UCSD-AML1 (cell line): ENCODE measurements around the gene PRPF6.

Source experiments
- DNase-seq: peaks from one replicate; lab custom pipeline; 2025; ENCODE audit not compliant: unreplicated experiment; lab: John Stamatoyannopoulos, UW

PRPF6 gene

GRCh38 chr20:64057628-64058498 is 76.9 kb downstream of the PRPF6 start:
- DNase-seq, result peak; percentile 75

- DNase-seq, result no peak
Measured at GRCh38 chr20:64058536-64058935, 77.6 kb downstream of the PRPF6 start.

GRCh38 chr20:64062276-64062595 is 81.3 kb downstream of the PRPF6 start:
- no peak for DNase-seq

GRCh38 chr20:64062596-64063388 is 81.9 kb downstream of the PRPF6 start, which contains the start of gene TCEA2:
Gene TCEA2 (plus strand): TSS chr20:64063198. CDS start chr20:64063313, 115 bp downstream.
- peak; percentile 96 for DNase-seq

- peak; percentile 39 for DNase-seq
Measured at GRCh38 chr20:64063389-64064144, 82.6 kb downstream of the PRPF6 start.

GRCh38 chr20:64064145-64064698 is 83.3 kb downstream of the PRPF6 start:
- DNase-seq, result no peak

- DNase-seq, result no peak
Measured at GRCh38 chr20:64065062-64065973, 84.4 kb downstream of the PRPF6 start.

GRCh38 chr20:64065974-64066343 is 85.0 kb downstream of the PRPF6 start:
- peak; percentile 77 for DNase-seq

GRCh38 chr20:64067005-64067632 is 86.2 kb downstream of the PRPF6 start:
- DNase-seq, result no peak

GRCh38 chr20:64067733-64068307 is 86.9 kb downstream of the PRPF6 start:
- DNase-seq, result no peak

GRCh38 chr20:64068386-64069208 is 87.7 kb downstream of the PRPF6 start:
- DNase-seq, result peak; percentile 66

GRCh38 chr20:64069209-64069613 is 88.3 kb downstream of the PRPF6 start:
- no peak for DNase-seq

- DNase-seq, result peak; percentile 42
Measured at GRCh38 chr20:64069614-64070243, 88.8 kb downstream of the PRPF6 start.

GRCh38 chr20:64070244-64070993 is 89.5 kb downstream of the PRPF6 start:
- no peak for DNase-seq

- DNase-seq, result no peak
Measured at GRCh38 chr20:64071341-64072332, 90.7 kb downstream of the PRPF6 start.

- no peak for DNase-seq
Measured at GRCh38 chr20:64072498-64073063, 91.6 kb downstream of the PRPF6 start.
